Endothelial cell (in vitro differentiated cells): ENCODE measurements around the gene CACNA1D. TPM values are rescaled to one million over a fixed set of nuclear protein-coding genes. Genes with fewer than 3 reads are reported as not detected.
A peak's percentile ranks its signal among the peaks of the same experiment; 100 is the strongest.
"Not testable (repeated sequence)": the region's sequence is repeated elsewhere in the genome, so short reads cannot be mapped to it uniquely, and the experiment has no call there.

Experiments
- DNase-seq: peaks from one replicate; pipeline ENCODE4 v3.0.0; 2021; ENCODE audit warnings: low spot score
- H3K27ac Mint-ChIP-seq: one replicate; pipeline ENCODE4 v1.8.0; 2021; ENCODE audit warnings: mixed read lengths, inconsistent platforms; ENCODE audit not compliant: unreplicated experiment
- H3K27me3 Mint-ChIP-seq: one replicate; pipeline ENCODE4 v1.8.0; 2021; ENCODE audit warnings: mild to moderate bottlenecking, moderate library complexity, mixed read lengths, inconsistent platforms; ENCODE audit not compliant: unreplicated experiment
- H3K36me3 Mint-ChIP-seq: one replicate; pipeline ENCODE4 v1.8.0; 2021; ENCODE audit warnings: mild to moderate bottlenecking, low read depth, mixed read lengths, inconsistent platforms; ENCODE audit not compliant: unreplicated experiment
- H3K4me1 Mint-ChIP-seq: one replicate; pipeline ENCODE4 v1.8.0; 2021; ENCODE audit warnings: mild to moderate bottlenecking, mixed read lengths, inconsistent platforms; ENCODE audit not compliant: unreplicated experiment
- H3K4me3 Mint-ChIP-seq: one replicate; pipeline ENCODE4 v1.8.0; 2021; ENCODE audit warnings: mild to moderate bottlenecking, mixed read lengths, inconsistent platforms; ENCODE audit not compliant: unreplicated experiment
- H3K9me3 Mint-ChIP-seq: one replicate; pipeline ENCODE4 v1.8.0; 2021; ENCODE audit warnings: mixed read lengths, inconsistent platforms; ENCODE audit not compliant: unreplicated experiment
- long read RNA-seq: library from polyadenylated mRNA; unstranded; transcript quantifications from one replicate; pipeline ENCODE4 v2.0.0, GENCODE V29; 2020; ENCODE audit not compliant: unreplicated experiment
- total RNA-seq: library from RNA; stranded (reverse); fragmentation: NEBNext Ultra II Directional; extraction: Animal tissue kit (Norgen Biotek cat#: 25700); gene quantifications from one replicate; pipeline ENCODE4 v1.2.1, GENCODE V29; 2021; ENCODE audit not compliant: unreplicated experiment
- TF ChIP-seq, protein P1 (sequence below): fragments of 200-600 bp; sonication (generic); IDR thresholded peaks from one replicate; pipeline ENCODE4 v1.5.0; 2021; ENCODE audit warnings: antibody characterized with exemption; ENCODE audit not compliant: unreplicated experiment

The CACNA1D gene
- 208 TPM for total RNA-seq
- long read RNA-seq, partial matches to known transcripts = 9 of 31 reads
- long read RNA-seq, other reads (novel, unspliced or antisense) = 21 of 31 reads

DNA sequence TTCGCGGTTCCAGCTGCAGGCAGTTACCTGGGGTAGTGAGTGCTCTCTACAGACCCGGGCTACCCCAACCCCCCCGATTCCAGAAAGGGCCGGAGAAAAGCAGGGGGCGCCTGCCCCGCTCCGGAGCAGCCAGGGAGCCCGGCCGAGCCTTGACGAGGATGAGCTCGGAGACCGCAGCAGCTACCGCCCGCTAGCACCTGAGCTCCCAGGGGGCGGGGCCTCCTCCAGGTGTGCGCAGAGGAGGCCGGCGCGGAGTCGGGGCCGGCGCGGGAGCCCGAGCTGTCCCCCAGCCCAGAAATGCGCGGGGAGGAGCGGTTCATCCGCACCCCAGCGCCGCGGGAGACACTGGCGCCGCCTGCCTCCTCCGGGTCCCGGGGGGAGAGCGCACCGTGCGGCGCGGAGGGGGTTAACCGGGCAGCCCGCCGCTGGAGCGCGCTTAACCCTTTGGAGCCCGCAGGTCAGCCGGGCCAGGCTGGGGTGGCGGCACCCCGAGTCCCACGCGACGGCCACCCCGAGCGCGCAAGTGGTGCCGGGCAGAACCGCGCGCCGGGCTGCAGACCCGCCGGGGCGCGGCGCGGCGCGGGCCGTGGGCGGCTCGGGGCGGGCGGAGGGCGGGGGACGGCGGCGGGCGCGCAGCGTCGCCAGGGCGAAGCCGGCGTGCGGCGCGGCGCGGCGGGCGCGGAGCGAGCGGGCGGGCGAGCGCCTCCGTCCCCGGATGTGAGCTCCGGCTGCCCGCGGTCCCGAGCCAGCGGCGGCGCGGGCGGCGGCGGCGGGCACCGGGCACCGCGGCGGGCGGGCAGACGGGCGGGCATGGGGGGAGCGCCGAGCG, at the start of gene CACNA1D:
Gene CACNA1D (plus strand): TSS at position 649 of the 829 bp plus-strand sequence. CDS start 556 bp downstream, outside the sequence.
- TF ChIP-seq, protein P1, sequence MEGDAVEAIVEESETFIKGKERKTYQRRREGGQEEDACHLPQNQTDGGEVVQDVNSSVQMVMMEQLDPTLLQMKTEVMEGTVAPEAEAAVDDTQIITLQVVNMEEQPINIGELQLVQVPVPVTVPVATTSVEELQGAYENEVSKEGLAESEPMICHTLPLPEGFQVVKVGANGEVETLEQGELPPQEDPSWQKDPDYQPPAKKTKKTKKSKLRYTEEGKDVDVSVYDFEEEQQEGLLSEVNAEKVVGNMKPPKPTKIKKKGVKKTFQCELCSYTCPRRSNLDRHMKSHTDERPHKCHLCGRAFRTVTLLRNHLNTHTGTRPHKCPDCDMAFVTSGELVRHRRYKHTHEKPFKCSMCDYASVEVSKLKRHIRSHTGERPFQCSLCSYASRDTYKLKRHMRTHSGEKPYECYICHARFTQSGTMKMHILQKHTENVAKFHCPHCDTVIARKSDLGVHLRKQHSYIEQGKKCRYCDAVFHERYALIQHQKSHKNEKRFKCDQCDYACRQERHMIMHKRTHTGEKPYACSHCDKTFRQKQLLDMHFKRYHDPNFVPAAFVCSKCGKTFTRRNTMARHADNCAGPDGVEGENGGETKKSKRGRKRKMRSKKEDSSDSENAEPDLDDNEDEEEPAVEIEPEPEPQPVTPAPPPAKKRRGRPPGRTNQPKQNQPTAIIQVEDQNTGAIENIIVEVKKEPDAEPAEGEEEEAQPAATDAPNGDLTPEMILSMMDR = no peak
- no peak within 1 kb of the TSS for H3K27ac Mint-ChIP-seq
- H3K9me3 Mint-ChIP-seq = no peaks in the 10 kb centered on the region
- H3K4me3 Mint-ChIP-seq = peak within 1 kb of the TSS; percentile 78
- H3K36me3 Mint-ChIP-seq = no peaks in the 10 kb centered on the region
- H3K4me1 Mint-ChIP-seq = peaks cover 9% of the 10 kb centered on the region
- DNase-seq = peak; percentile 22
- H3K27me3 Mint-ChIP-seq = peaks cover 7% of the 10 kb centered on the region

DNA sequence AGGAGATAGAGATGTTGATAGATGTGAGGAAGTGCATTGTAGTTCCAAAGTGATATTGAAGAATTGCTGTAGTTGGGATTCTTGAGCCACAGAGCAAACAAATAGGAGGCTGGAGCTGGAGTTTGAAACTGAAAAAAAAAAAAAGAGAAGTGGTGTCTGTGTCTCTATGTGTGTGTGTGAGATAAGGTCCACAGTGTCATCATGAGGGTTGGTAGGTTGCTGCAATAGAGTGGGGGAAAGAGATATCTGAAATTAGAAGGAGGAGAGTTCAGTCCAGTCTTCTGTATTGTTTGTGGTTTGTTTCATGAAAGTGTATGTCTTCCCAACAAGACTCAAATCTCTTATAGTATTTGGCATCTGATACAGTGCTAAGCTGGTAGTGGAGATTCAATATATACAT, 37.3 kb upstream of the CACNA1D start:
- no peaks in the 10 kb centered on the region for H3K36me3 Mint-ChIP-seq
- no peak overlapping the region for H3K27ac Mint-ChIP-seq
- H3K9me3 Mint-ChIP-seq = no peaks in the 10 kb centered on the region
- DNase-seq = no peak
- H3K4me1 Mint-ChIP-seq = no peaks in the 10 kb centered on the region
- H3K4me3 Mint-ChIP-seq = no peak overlapping the region
- no peaks in the 10 kb centered on the region for H3K27me3 Mint-ChIP-seq
- TF ChIP-seq, protein P1 = no peak

DNA sequence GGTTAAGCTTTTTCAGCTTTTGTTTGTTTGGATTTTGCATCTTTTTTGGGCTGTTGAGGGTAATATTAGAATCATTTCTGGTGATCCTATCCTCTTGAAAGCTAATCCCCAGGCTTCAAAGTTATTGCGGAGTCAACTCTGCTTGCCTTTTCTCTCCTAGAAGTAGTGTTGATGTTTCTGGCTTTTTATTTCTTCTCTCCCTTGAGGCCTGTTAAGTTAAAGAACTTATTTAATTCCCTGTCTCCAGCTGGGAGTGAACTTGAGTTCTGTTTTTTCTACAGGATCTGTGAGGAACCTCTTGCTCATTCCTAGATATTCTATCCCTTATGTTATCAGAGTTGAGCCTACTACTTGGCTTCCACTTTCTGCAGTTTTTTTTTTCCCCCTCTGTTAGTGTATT, 34.1 kb upstream of the CACNA1D start:
- Mint-ChIP-seq H3K4me3 (no peak overlapping the region), H3K9me3 (no peaks in the 10 kb centered on the region), H3K36me3 (no peaks in the 10 kb centered on the region), H3K27ac (no peak overlapping the region), H3K27me3 (no peaks in the 10 kb centered on the region), H3K4me1 (no peaks in the 10 kb centered on the region)
- TF ChIP-seq, protein P1 = no peak
- DNase-seq = no peak

DNA sequence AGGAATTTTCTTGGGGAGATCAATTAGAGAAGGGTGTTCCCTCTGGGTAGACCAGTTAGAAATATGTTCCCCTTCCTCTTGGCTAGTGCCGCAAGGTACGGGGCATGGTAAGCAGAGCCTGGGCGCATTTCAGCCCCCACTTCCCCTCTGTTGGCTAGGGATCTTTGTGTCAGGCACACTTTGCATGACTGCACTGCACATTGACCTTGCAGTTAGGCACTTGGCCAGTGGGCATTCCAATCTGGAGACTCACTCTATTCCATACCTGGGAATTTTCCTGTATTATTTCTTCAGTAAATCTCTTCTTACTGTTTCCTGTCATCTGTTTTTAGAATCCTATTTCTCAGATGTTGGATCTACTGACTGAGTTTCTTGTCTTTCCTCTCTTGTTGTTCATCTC, 30.0 kb upstream of the CACNA1D start:
- Mint-ChIP-seq H3K9me3 (no peaks in the 10 kb centered on the region), H3K27ac (no peak overlapping the region), H3K4me3 (no peak overlapping the region), H3K27me3 (no peaks in the 10 kb centered on the region), H3K36me3 (no peaks in the 10 kb centered on the region), H3K4me1 (no peaks in the 10 kb centered on the region)
- DNase-seq = no peak
- TF ChIP-seq, protein P1 = no peak

DNA sequence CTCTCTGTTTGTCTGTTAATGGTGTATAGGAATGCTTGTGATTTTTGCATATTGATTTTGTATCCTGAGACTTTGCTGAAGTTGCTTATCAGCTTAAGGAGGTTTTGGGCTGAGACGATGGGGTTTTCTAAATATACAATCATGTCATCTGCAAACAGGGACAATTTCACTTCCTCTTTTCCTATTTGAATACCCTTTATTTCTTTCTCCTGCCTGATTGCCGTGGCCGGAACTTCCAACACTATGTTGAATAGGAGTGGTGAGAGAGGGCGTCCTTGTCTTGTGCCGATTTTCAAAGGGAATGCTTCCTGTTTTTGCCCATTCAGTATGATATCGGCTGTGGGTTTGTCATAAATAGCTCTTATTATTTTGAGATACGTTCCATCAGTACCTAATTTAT, 24.7 kb upstream of the CACNA1D start:
- not testable (repeated sequence) for H3K36me3 Mint-ChIP-seq, H3K27ac Mint-ChIP-seq, H3K4me1 Mint-ChIP-seq, H3K9me3 Mint-ChIP-seq, H3K4me3 Mint-ChIP-seq, H3K27me3 Mint-ChIP-seq, DNase-seq
